ENCODE data around the gene STX17.

- TF ChIP-seq POLR2A (IDR thresholded peaks at IDR 0.05) (no peak), CTCF (IDR thresholded peaks at IDR 0.05) (no peak)
These were observed 70.8 kb downstream of the STX17 start for GRCh38 chr9:99977033-99977792.
